Activated CD4-positive, CD25-positive, alpha-beta regulatory T cell treated with anti-CD3 and anti-CD28 coated beads, Interleukin-2, amount 50 U/mL, for 16 hours (primary cell): ENCODE data around the gene BFAR.
"Not testable (repeated sequence)": the region's sequence is repeated elsewhere in the genome, so short reads cannot be mapped to it uniquely, and the experiment has no call there.

Experiments used
- DNase-seq: peaks from one replicate; pipeline ENCODE4 v3.0.0-alpha.2; 2020; ENCODE audit warnings: low read depth, low spot score

The BFAR gene, protein sequence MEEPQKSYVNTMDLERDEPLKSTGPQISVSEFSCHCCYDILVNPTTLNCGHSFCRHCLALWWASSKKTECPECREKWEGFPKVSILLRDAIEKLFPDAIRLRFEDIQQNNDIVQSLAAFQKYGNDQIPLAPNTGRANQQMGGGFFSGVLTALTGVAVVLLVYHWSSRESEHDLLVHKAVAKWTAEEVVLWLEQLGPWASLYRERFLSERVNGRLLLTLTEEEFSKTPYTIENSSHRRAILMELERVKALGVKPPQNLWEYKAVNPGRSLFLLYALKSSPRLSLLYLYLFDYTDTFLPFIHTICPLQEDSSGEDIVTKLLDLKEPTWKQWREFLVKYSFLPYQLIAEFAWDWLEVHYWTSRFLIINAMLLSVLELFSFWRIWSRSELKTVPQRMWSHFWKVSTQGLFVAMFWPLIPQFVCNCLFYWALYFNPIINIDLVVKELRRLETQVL

DNA sequence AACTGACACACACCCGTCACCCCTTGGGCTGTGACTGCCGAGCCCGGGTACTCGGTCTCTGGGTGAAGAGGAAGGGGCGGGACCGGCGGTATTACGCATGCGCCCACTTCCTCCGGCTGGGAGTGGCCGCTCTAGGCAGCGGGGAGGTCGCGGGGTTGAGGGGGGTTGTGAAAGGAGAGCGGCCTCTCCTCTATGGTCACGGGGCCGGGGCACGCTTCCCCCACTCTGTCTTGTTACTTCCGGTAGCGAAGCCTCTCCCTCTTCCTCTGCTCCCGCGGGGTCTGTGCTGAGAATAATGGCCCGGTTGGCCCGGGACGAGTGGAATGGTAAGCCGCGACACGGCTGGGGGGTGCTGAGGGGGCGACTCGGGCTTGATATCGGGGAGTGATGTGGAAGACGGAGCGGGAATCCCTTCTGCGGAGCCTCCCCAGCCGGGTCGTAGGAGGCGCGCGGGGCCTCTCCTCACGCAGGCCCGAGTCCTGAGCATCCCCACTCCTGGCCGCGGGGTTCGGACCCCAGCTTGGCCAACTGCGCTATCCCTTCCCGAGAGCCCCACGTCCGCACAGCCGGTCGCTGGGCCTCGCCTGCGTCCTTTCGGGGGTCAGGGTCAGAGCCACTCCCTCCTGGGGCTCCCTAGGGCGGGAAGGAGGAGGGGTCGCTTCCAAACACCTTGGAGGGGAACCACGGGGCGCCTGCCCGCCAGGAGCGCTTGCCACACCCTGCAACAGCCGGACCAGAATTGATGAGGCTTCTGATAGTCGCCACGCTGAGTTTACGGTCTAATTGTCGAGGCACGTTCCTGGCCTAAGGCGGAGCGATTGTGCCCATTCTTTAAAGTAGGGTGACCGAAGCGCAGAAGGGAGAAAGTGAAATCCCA is at the start of gene BFAR:
Gene BFAR, plus strand, starts transcription at position 259 of the 877 bp plus-strand sequence. CDS start 11,396 bp downstream, outside the sequence.
- DNase-seq, result peak; percentile 97

GRCh38 chr16:14585287-14585686 is 47.5 kb upstream of the BFAR start:
- DNase-seq, result no peak

- no peak for DNase-seq
Measured at GRCh38 chr16:14586637-14587305, 46.0 kb upstream of the BFAR start.

DNA sequence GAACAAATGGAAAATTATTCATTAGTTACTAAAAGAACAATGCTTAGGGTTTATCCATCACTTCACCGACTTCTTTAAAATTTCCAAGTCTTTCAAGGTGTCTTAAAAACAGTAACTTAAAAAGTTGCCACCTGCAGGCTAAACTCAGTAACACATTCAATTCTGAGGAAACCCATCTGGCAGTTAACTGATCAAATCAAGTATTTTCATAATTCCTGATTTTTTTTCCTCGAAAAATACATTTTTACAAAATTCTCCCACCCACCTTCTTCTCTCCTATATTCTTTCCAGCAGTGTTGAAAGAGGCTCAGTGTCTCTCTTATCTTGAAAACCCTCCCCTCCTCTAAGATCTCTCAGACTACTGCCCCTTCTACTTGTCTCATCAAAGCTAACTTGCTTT is 32.6 kb upstream of the BFAR start:
- no peak for DNase-seq

- DNase-seq, result no peak
Measured at GRCh38 chr16:14602443-14602963, 30.2 kb upstream of the BFAR start.

DNA sequence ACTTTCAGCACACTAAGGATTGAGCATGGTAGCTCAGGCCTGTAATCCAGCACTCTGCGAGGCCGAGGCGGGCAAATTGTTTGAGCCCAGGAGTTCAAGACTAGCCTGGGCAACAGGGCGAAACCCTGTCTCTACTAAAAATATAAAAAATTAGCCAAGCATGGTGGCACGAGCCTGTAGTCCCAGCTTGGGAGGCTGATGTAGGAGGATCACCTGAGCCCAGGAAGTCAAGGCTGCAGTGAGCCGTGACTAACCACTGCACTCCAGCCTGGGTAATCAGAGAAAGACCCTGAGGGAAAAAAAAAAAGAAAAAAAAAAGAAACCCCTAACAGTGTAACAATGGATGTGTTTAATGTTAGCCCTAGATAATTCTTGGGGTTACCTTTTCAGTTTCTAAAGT is 26.6 kb upstream of the BFAR start:
- no peak for DNase-seq

- no peak for DNase-seq
Measured at GRCh38 chr16:14608111-14608566, 24.6 kb upstream of the BFAR start.

DNA sequence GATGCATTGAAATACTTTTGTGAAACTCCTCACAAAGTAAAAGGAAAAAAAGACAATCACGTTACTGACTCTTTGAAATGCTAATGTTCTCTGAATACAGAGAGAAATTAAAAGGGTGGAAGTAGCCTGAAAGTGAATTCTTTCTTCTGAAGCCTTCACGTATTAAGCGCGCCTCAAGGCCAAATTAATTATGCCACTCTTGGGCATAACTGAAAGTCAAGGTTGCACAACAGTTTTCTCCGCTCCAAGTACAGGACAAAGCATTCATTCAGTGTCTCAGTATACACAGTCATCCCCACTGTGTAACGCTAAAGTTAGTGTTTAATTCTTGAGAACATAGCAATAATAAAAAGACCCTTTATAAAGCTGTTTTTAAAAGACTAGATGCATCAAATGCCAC is 24.1 kb upstream of the BFAR start:
- no peak for DNase-seq

DNA sequence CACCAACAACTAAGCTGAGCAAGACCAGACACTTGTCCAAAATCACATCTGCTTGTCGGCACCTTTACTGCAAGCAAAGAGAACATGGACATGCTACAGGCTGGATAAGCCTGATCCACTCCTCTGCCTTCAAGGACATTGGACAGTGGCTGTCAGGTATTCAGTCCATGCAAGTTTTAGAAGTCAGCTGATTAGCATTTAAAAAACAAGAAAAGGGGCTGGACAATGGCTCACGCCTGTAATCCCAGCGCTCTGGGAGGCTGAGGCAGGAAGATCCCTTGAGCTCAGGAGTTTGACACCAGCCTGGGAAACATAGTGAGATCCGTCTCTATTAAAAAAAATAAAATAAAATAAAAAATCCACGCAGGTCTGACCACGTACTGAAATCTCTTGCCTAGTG is 23.0 kb upstream of the BFAR start:
- no peak for DNase-seq

DNA sequence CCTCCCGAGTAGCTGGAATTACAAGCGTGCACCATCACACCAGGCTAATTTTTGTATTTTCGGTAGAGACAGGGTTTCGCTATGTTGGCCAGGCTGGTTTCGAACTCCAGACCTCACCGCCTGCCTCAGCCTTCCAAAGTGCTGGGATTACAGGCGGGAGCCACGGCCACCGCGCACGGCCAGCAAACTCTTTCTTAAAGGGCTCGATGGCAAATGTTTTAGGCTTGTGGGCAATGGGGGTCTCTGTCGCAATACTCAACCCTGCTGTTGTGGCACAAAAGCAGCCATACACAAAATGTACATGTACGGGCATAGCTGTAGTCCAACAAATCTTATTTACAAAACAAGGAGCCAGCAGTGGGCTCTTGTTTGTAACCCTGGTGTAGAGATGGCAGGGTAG is 21.1 kb upstream of the BFAR start:
- no peak for DNase-seq

DNA sequence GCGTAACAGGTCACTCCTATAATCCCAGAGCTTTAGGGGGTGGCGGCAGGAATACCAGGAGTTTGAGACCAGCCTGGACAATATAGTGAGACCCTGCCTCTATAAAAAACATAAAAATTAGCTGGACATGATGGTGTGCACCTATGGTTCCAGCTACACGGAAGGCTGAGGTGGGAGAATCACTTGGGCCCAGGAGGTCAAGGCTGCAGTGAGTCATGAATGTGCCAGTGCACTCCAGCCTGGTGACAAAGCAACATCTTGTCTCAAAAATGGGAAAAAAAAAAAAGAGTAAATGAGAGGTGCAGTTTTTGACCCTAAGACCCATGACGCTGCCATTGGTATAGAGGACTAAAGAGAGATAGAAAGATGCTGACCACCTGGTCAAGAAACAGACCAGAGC is 18.8 kb upstream of the BFAR start:
- DNase-seq, result no peak

- no peak for DNase-seq
Measured at GRCh38 chr16:14616280-14616679, 16.5 kb upstream of the BFAR start.

GRCh38 chr16:14618566-14618965 is 14.2 kb upstream of the BFAR start:
- no peak for DNase-seq

DNA sequence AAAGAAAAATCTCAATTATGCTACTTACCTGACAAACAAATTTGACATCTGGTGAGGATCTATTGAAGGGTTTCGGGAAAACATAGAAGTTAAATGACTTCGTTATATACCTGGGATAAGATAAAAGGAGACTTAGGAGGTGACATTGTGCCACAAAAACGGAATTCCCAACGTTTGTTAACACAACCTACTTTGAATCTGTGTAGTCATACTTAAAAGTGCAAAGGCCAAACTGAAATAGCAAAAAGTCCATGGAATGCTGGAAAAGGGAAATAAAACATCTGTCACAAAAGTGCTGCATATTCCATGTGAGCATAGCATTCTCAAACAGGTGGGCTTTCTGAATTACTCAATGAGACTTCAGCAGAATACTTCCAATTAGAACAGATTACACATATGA is 5.7 kb upstream of the BFAR start:
- DNase-seq, result no peak

DNA sequence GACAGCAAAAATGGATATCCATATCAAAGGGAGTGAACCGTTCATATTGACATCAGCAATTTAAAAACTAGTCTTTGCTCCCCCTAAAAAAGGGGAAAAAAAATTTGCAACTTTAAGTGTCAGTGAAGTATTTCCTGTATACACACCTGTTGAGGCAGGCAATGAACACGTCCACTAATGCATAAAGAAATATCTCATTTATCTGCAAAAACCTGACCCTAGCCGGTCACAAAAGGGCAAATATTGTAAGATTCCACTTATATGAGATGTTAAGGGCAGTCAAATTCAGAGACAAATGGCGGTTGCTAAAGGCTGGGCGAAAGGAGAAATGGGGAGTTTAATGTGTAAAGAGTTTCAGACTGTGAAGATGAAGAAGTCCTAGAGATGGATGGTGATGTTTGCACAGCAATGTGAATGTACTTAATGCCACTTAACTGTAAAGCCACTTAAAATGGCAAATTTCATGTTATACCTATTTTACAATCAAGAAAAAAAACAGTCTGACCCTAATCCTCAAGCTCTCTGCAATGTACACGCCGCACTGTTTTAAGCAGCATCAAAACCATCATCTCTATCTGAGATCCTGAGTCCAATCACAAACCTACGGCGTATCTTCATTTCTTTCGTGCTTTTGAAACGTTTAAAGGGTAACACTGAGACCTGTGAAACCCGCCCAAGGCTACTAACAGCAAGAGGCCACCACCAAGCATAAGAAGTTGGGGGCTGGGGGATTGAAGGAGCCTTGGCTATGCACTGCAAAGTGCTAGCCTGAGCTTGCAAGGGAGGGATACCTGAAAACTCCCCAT is 3.7 kb upstream of the BFAR start:
- DNase-seq, result no peak

GRCh38 chr16:14629612-14629918 is 3.2 kb upstream of the BFAR start:
- DNase-seq, result peak; percentile 2

DNA sequence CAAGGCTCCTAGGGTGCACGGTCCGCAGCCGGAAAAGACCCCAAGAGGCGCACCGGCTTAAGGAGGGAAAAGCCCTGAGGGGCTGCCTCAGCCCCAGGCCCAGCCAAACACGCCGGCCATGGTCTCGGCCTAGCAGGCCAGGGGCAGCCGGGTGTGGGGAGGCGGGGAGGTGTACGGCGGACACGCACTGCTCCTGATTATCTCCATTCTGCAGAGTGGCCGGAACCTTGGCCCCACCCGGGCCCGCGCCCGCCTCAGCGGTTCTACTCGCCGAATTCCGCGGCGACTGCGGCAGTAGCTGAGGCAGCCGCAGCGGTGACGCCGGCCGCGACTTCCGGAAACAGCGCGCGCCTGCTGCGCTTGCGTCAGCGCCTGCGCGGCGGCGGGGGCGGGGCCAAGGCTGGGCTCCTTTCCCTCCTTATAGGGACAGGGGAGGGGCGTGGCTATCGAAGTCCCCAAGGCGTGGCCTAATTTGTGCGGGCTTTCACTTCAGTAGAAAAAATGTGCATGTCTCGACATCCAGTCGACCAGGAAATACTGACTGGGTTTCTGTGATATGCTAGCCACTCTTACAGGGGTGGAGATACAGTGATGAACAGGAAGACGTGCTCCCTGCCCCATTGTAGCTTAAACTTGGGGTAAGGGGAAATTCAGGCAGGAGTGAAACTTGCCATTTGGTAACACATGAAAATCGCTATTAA is 2.7 kb upstream of the BFAR start, which contains the start of gene PARN:
Gene PARN, minus strand, starts transcription at position 342 of the 701 bp plus-strand sequence. Its CDS starts 135 bp downstream, at position 207.
- DNase-seq, result peak; percentile 92

- not testable (repeated sequence) for DNase-seq
Measured at GRCh38 chr16:14630620-14631330, 2.0 kb upstream of the BFAR start.

GRCh38 chr16:14634389-14634725 is 1.6 kb downstream of the BFAR start:
- DNase-seq, result no peak
